Measurements from ENCODE around the gene EFNA5.

EFNA5 gene

GRCh38 chr5:107572715-107573368, 97.9 kb downstream of the EFNA5 start:
- DNase-seq (ENCODE audit: low read depth in 2 of 2, low spot score in 1 of 2): no peak

GRCh38 chr5:107571621-107572536, 98.9 kb downstream of the EFNA5 start:
- peak; percentile 73 to 78 for DNase-seq (ENCODE audit: low read depth in 2 of 2, low spot score in 1 of 2)

- no peak for DNase-seq (ENCODE audit: low read depth in 2 of 2, low spot score in 1 of 2)
Observed at GRCh38 chr5:107570805-107571531, 99.8 kb downstream of the EFNA5 start.

- DNase-seq (ENCODE audit: low read depth in 2 of 2, low spot score in 1 of 2): no peak
Observed at GRCh38 chr5:107570181-107570580, 100.6 kb downstream of the EFNA5 start.

- no peak for DNase-seq (ENCODE audit: low read depth in 2 of 2, low spot score in 1 of 2)
Observed at GRCh38 chr5:107567901-107568671, 102.7 kb downstream of the EFNA5 start.

- DNase-seq (ENCODE audit: low read depth in 2 of 2, low spot score in 1 of 2): no peak
Observed at GRCh38 chr5:107566986-107567385, 103.8 kb downstream of the EFNA5 start.

GRCh38 chr5:107565791-107566767, 104.7 kb downstream of the EFNA5 start:
- DNase-seq (ENCODE audit: low read depth in 2 of 2, low spot score in 1 of 2): no peak

- DNase-seq (ENCODE audit: low read depth in 2 of 2, low spot score in 1 of 2): no peak
Observed at GRCh38 chr5:107564931-107565372, 105.8 kb downstream of the EFNA5 start.

GRCh38 chr5:107563959-107564544, 106.7 kb downstream of the EFNA5 start:
- DNase-seq (ENCODE audit: low read depth in 2 of 2, low spot score in 1 of 2): no peak

- DNase-seq (ENCODE audit: low read depth in 2 of 2, low spot score in 1 of 2): no peak
Observed at GRCh38 chr5:107560377-107560776, 110.4 kb downstream of the EFNA5 start.

- DNase-seq (ENCODE audit: low read depth in 2 of 2, low spot score in 1 of 2): no peak
Observed at GRCh38 chr5:107558823-107559375, 111.8 kb downstream of the EFNA5 start.

- no peak for DNase-seq (ENCODE audit: low read depth in 2 of 2, low spot score in 1 of 2)
Observed at GRCh38 chr5:107557051-107557658, 113.6 kb downstream of the EFNA5 start.

GRCh38 chr5:107556575-107556974, 114.2 kb downstream of the EFNA5 start:
- no peak for DNase-seq (ENCODE audit: low read depth in 2 of 2, low spot score in 1 of 2)

- DNase-seq (ENCODE audit: low read depth in 2 of 2, low spot score in 1 of 2): no peak
Observed at GRCh38 chr5:107555425-107556090, 115.2 kb downstream of the EFNA5 start.

- no peak for DNase-seq (ENCODE audit: low read depth in 2 of 2, low spot score in 1 of 2)
Observed at GRCh38 chr5:107554776-107555424, 115.8 kb downstream of the EFNA5 start.

GRCh38 chr5:107553117-107553555, 117.6 kb downstream of the EFNA5 start:
- DNase-seq (ENCODE audit: low read depth in 2 of 2, low spot score in 1 of 2): no peak

GRCh38 chr5:107551088-107551487, 119.6 kb downstream of the EFNA5 start:
- DNase-seq (ENCODE audit: low read depth in 2 of 2, low spot score in 1 of 2): no peak
